ENCODE results near the gene MAGOH. TPM values are rescaled to one million over a fixed set of nuclear protein-coding genes. Genes with fewer than 3 reads are reported as not detected.
A peak's percentile ranks its signal among the peaks of the same experiment; 100 is the strongest.

MAGOH gene
- total and polyA plus RNA-seq, 9 of the 15 experiments (the other 6 are each of a cell fraction or from before 2014, with no cell fraction given), result 102 to 342 (median 135) TPM

DNA sequence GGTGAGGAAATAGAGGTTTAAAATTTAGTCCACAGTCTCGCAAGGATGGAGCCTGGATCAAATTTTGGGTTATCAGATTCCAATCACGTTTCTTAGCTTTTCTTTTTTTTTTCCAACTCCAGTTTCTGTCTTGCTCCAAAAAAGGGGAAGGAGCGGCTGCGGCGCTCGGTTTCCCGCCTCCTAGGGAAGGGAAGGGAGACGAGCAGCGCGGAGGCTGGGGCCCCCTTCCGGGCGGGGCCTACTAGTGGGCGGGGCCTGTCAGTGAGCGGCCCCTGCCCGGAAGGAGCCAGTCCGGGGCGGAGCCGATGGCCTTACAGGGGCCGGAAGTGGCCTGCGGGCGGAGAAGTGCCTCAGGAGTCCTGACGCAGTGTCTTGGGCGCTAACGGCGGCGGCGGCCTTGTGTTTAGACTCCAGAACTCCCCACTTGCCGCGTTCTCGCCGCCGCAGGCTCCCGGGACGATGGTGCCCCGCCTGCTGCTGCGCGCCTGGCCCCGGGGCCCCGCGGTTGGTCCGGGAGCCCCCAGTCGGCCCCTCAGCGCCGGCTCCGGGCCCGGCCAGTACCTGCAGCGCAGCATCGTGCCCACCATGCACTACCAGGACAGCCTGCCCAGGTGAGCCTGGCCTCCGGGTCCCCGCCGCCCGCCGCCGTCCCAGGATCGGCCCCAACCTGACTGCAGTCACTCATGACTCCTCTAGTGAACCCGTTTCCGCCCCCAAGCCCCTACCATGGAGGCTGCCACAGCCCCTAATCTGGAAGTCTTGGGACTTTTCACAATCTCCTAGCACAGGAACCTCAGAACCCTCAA lies 41.6 kb downstream of the MAGOH start, which contains the start of gene CPT2 (continued):
- TF ChIP-seq, protein P1, sequence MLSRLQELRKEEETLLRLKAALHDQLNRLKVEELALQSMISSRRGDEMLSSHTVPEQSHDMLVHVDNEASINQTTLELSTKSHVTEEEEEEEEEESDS (CRISPR knock-in tag; IDR thresholded peaks at IDR 0.05), result no peak
- TF ChIP-seq FOXP1 (CRISPR knock-in tag; IDR thresholded peaks at IDR 0.05) (peak; percentile 47; the same call in 1 of the 2 replicates), KDM5B (IDR thresholded peaks at IDR 0.05; ENCODE audit: insufficient replicate concordance, low read depth, low read length) (peak; percentile 87), ZNF253 (CRISPR knock-in tag; conservative IDR thresholded peaks at IDR 0.05) (no peak), ZNF551 (CRISPR knock-in tag; IDR thresholded peaks at IDR 0.05) (no peak), POLR2AphosphoS5 (IDR thresholded peaks at IDR 0.05; ENCODE audit: control insufficient read depth, insufficient read depth, low read depth, low read length) (peak; percentile 95), NR2C1 (IDR thresholded peaks at IDR 0.05) (0 out of 2 replicates have a peak, but pooled peaks have one; percentile 3), NR2C1 (tag; IDR thresholded peaks at IDR 0.05) (no peak), CBFA2T3 (IDR thresholded peaks at IDR 0.05) (no peak), SP1 (CRISPR knock-in tag; IDR thresholded peaks at IDR 0.05) (peak; percentile 65; the same call in 1 of the 2 replicates), SAP30 (IDR thresholded peaks at IDR 0.05; ENCODE audit: borderline replicate concordance, insufficient read depth, low read depth, low read length, poor library complexity, severe bottlenecking) (peak; percentile 75), ELF2 (CRISPR knock-in tag; IDR thresholded peaks at IDR 0.05) (0 out of 2 replicates have a peak, but pooled peaks have one; percentile 25), EWSR1 (IDR thresholded peaks at IDR 0.05; ENCODE audit: borderline replicate concordance, low read depth, partially characterized antibody) (no peak)
- TF ChIP-seq, protein P2, sequence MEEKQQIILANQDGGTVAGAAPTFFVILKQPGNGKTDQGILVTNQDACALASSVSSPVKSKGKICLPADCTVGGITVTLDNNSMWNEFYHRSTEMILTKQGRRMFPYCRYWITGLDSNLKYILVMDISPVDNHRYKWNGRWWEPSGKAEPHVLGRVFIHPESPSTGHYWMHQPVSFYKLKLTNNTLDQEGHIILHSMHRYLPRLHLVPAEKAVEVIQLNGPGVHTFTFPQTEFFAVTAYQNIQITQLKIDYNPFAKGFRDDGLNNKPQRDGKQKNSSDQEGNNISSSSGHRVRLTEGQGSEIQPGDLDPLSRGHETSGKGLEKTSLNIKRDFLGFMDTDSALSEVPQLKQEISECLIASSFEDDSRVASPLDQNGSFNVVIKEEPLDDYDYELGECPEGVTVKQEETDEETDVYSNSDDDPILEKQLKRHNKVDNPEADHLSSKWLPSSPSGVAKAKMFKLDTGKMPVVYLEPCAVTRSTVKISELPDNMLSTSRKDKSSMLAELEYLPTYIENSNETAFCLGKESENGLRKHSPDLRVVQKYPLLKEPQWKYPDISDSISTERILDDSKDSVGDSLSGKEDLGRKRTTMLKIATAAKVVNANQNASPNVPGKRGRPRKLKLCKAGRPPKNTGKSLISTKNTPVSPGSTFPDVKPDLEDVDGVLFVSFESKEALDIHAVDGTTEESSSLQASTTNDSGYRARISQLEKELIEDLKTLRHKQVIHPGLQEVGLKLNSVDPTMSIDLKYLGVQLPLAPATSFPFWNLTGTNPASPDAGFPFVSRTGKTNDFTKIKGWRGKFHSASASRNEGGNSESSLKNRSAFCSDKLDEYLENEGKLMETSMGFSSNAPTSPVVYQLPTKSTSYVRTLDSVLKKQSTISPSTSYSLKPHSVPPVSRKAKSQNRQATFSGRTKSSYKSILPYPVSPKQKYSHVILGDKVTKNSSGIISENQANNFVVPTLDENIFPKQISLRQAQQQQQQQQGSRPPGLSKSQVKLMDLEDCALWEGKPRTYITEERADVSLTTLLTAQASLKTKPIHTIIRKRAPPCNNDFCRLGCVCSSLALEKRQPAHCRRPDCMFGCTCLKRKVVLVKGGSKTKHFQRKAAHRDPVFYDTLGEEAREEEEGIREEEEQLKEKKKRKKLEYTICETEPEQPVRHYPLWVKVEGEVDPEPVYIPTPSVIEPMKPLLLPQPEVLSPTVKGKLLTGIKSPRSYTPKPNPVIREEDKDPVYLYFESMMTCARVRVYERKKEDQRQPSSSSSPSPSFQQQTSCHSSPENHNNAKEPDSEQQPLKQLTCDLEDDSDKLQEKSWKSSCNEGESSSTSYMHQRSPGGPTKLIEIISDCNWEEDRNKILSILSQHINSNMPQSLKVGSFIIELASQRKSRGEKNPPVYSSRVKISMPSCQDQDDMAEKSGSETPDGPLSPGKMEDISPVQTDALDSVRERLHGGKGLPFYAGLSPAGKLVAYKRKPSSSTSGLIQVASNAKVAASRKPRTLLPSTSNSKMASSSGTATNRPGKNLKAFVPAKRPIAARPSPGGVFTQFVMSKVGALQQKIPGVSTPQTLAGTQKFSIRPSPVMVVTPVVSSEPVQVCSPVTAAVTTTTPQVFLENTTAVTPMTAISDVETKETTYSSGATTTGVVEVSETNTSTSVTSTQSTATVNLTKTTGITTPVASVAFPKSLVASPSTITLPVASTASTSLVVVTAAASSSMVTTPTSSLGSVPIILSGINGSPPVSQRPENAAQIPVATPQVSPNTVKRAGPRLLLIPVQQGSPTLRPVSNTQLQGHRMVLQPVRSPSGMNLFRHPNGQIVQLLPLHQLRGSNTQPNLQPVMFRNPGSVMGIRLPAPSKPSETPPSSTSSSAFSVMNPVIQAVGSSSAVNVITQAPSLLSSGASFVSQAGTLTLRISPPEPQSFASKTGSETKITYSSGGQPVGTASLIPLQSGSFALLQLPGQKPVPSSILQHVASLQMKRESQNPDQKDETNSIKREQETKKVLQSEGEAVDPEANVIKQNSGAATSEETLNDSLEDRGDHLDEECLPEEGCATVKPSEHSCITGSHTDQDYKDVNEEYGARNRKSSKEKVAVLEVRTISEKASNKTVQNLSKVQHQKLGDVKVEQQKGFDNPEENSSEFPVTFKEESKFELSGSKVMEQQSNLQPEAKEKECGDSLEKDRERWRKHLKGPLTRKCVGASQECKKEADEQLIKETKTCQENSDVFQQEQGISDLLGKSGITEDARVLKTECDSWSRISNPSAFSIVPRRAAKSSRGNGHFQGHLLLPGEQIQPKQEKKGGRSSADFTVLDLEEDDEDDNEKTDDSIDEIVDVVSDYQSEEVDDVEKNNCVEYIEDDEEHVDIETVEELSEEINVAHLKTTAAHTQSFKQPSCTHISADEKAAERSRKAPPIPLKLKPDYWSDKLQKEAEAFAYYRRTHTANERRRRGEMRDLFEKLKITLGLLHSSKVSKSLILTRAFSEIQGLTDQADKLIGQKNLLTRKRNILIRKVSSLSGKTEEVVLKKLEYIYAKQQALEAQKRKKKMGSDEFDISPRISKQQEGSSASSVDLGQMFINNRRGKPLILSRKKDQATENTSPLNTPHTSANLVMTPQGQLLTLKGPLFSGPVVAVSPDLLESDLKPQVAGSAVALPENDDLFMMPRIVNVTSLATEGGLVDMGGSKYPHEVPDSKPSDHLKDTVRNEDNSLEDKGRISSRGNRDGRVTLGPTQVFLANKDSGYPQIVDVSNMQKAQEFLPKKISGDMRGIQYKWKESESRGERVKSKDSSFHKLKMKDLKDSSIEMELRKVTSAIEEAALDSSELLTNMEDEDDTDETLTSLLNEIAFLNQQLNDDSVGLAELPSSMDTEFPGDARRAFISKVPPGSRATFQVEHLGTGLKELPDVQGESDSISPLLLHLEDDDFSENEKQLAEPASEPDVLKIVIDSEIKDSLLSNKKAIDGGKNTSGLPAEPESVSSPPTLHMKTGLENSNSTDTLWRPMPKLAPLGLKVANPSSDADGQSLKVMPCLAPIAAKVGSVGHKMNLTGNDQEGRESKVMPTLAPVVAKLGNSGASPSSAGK (IDR thresholded peaks at IDR 0.05), result peak; percentile 41; the same call in 1 of the 2 replicates

Data from K562 (cell line).